ENCODE measurements around the gene POP5. TPM values are rescaled to one million over a fixed set of nuclear protein-coding genes. Genes with fewer than 3 reads are reported as not detected.

Gene POP5
- 32.4 and 63.1 TPM in 2 replicates for total RNA-seq

GRCh38 chr12:120580787-120581723 is at the start of gene POP5:
POP5 (minus strand) TSS chr12:120581402; CDS start chr12:120581362, 40 bp downstream.

GRCh38 chr12:120534203-120534702 is 46.9 kb downstream of the POP5 start, which contains the start of gene RNF10:
RNF10 (plus strand) TSS chr12:120534356; CDS start chr12:120534812, 456 bp downstream.

GRCh38 chr12:120528861-120529525 is 52.2 kb downstream of the POP5 start, which contains the start of gene COQ5:
COQ5 (minus strand) TSS chr12:120529158; CDS start chr12:120529141, 17 bp downstream.

Other genes starting within 250 kb of the POP5 start
- not detected in 2 replicates for gene MSI1, start 212.2 kb downstream of the POP5 start, total RNA-seq
- gene COX6A1, start 143.3 kb downstream of the POP5 start, total RNA-seq: 593 and 630 TPM in 2 replicates
- gene TRIAP1, start 135.0 kb downstream of the POP5 start, total RNA-seq: 23.0 and 24.9 TPM in 2 replicates
- gene GATC, start 135.0 kb downstream of the POP5 start, total RNA-seq: 17.4 and 23.4 TPM in 2 replicates
- 162 and 218 TPM in 2 replicates for gene SRSF9, start 111.7 kb downstream of the POP5 start, total RNA-seq
- 178 and 248 TPM in 2 replicates for gene DYNLL1, start 85.3 kb downstream of the POP5 start, total RNA-seq
- 33.1 and 46.1 TPM in 2 replicates for gene COQ5, start 52.2 kb downstream of the POP5 start, total RNA-seq
- gene RNF10, start 47.0 kb downstream of the POP5 start, total RNA-seq: 173 and 233 TPM in 2 replicates
- gene CABP1, start 59.2 kb upstream of the POP5 start, total RNA-seq: 0.66 and 1.9 TPM in 2 replicates
- 136 and 137 TPM in 2 replicates for gene MLEC, start 105.7 kb upstream of the POP5 start, total RNA-seq
- gene UNC119B, start 129.1 kb upstream of the POP5 start, total RNA-seq: 27.1 and 41.4 TPM in 2 replicates
- gene ACADS, start 144.4 kb upstream of the POP5 start, total RNA-seq: 17.6 and 27.0 TPM in 2 replicates